Measurements from ENCODE around the gene UNC5C. TPM values are rescaled to one million over a fixed set of nuclear protein-coding genes. Genes with fewer than 3 reads are reported as not detected.

Gene UNC5C
- total RNA-seq, 1 experiment from 2014 or later = 8.2 TPM

DNA sequence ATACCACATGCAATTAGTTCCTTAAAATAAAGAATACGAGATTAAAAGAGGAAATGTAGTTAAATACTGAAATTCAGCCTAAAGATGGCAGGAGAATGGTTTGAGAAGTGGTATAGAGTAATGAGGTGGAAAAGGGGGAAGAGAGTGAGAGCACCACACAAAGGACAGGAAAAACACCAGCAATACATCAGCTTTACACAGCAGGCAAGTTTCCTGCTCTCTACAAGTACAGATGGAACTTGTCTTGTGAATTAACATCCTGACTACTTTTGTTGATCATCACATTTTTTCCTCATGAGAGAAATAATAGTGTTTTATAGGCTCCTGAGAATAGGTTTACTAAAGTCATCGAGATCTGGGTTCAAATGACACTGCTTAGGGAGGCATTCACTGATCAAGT, 2.9 kb upstream of the UNC5C start:
- no peaks in the 10 kb centered on the region for H3K36me3 ChIP-seq (ENCODE audit: control insufficient read depth, insufficient read depth, low read length)
- ATAC-seq (no peak), DNase-seq (ENCODE audit: low read depth, low spot score) (no peak)
- no peak overlapping the region for H3K27ac ChIP-seq (ENCODE audit: low read length)
- intact Hi-C loops (cut with micrococcal nuclease; ENCODE audit: unreplicated experiment) = no loop called here
- CTCF ChIA-PET = no interaction called here
- in situ Hi-C loops (cut with HindIII; ENCODE audit: low pct_unique_long_range_greater_than_20kb, low sequenced_read_pairs) = no loop called here
- TF ChIP-seq TCF7L2 (IDR thresholded peaks at IDR 0.05; ENCODE audit: low read depth, low read length) (no peak), SIN3A (IDR thresholded peaks at IDR 0.05; ENCODE audit: borderline replicate concordance, insufficient read depth, low read depth, low read length) (no peak), POLR2AphosphoS5 (IDR thresholded peaks at IDR 0.05; ENCODE audit: low read depth, low read length) (no peak)
- TF ChIP-seq, protein P1, sequence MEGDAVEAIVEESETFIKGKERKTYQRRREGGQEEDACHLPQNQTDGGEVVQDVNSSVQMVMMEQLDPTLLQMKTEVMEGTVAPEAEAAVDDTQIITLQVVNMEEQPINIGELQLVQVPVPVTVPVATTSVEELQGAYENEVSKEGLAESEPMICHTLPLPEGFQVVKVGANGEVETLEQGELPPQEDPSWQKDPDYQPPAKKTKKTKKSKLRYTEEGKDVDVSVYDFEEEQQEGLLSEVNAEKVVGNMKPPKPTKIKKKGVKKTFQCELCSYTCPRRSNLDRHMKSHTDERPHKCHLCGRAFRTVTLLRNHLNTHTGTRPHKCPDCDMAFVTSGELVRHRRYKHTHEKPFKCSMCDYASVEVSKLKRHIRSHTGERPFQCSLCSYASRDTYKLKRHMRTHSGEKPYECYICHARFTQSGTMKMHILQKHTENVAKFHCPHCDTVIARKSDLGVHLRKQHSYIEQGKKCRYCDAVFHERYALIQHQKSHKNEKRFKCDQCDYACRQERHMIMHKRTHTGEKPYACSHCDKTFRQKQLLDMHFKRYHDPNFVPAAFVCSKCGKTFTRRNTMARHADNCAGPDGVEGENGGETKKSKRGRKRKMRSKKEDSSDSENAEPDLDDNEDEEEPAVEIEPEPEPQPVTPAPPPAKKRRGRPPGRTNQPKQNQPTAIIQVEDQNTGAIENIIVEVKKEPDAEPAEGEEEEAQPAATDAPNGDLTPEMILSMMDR (IDR thresholded peaks at IDR 0.05) = no peak
- TF ChIP-seq, protein P2, sequence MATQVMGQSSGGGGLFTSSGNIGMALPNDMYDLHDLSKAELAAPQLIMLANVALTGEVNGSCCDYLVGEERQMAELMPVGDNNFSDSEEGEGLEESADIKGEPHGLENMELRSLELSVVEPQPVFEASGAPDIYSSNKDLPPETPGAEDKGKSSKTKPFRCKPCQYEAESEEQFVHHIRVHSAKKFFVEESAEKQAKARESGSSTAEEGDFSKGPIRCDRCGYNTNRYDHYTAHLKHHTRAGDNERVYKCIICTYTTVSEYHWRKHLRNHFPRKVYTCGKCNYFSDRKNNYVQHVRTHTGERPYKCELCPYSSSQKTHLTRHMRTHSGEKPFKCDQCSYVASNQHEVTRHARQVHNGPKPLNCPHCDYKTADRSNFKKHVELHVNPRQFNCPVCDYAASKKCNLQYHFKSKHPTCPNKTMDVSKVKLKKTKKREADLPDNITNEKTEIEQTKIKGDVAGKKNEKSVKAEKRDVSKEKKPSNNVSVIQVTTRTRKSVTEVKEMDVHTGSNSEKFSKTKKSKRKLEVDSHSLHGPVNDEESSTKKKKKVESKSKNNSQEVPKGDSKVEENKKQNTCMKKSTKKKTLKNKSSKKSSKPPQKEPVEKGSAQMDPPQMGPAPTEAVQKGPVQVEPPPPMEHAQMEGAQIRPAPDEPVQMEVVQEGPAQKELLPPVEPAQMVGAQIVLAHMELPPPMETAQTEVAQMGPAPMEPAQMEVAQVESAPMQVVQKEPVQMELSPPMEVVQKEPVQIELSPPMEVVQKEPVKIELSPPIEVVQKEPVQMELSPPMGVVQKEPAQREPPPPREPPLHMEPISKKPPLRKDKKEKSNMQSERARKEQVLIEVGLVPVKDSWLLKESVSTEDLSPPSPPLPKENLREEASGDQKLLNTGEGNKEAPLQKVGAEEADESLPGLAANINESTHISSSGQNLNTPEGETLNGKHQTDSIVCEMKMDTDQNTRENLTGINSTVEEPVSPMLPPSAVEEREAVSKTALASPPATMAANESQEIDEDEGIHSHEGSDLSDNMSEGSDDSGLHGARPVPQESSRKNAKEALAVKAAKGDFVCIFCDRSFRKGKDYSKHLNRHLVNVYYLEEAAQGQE (IDR thresholded peaks at IDR 0.05; ENCODE audit: insufficient read depth in 1 of 2, low read depth in 2 of 2, low read length in 1 of 2) = no peak
- no peaks in the 10 kb centered on the region for H3K9me3 ChIP-seq (ENCODE audit: control insufficient read depth, insufficient read depth, low read depth, low read length)
- peaks cover 3% of the 10 kb centered on the region; the same call in 1 of the 2 replicates for H3K4me1 ChIP-seq (ENCODE audit: control insufficient read depth, insufficient read depth, low read length)
- no TSS peak for BruUV-seq (replicated peaks)
- H3K27me3 ChIP-seq (ENCODE audit: control insufficient read depth, insufficient read depth, low read length) = no peaks in the 10 kb centered on the region
- H3K4me3 ChIP-seq (ENCODE audit: low read depth in 2 of 2, low read length in 2 of 2) = no peak overlapping the region
- POLR2A ChIA-PET = no interaction called here

DNA sequence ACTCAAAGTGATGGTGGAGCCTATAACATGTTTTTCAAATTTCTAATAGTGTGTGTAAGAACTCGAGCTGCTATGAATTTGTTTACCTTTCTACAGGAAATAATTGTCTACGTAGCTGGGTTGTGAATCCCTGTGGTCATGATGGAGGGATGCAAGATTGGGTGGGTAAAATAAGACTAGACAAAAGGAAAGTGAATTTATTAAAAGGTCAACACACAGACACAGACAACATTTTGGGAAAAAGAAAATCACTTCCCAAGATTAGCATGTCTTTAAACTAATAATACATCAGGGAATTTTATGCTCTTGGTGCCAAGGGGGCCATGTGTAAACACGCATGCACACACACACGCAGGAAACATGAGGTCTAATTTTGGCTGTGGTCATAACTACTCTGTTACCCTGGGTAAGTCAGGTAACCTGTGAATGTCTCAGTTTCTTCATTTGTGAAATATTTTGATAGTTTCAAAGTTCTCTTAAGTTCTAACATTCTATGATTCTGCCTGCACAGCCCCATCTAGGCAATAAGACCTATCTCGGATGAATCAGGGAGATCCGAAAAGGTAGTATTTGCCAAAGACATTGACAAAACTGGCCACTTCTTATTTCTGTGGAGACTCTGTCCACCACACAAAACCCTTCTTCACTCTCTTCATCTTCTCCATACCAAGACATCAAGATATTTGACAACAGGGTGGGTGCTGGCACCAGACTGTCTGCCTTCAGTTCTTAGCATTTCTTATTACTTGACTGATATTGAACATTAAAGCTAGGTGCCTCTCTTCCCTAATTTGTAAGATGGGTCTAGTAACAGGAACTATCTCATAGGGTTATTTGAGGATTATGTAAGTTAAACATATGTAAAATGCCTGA, 1.6 kb upstream of the UNC5C start:
- H3K36me3 ChIP-seq (ENCODE audit: control insufficient read depth, insufficient read depth, low read length) = no peaks in the 10 kb centered on the region
- intact Hi-C loops (cut with micrococcal nuclease; ENCODE audit: unreplicated experiment) = no loop called here
- peak overlapping the region; percentile 23; the same call in 1 of the 2 replicates for H3K27ac ChIP-seq (ENCODE audit: low read length)
- in situ Hi-C loops (cut with HindIII; ENCODE audit: low pct_unique_long_range_greater_than_20kb, low sequenced_read_pairs) = no loop called here
- TF ChIP-seq POLR2AphosphoS5 (IDR thresholded peaks at IDR 0.05; ENCODE audit: low read depth, low read length) (no peak), SIN3A (IDR thresholded peaks at IDR 0.05; ENCODE audit: borderline replicate concordance, insufficient read depth, low read depth, low read length) (no peak), TCF7L2 (IDR thresholded peaks at IDR 0.05; ENCODE audit: low read depth, low read length) (no peak)
- TF ChIP-seq, protein P2 (IDR thresholded peaks at IDR 0.05; ENCODE audit: insufficient read depth in 1 of 2, low read depth in 2 of 2, low read length in 1 of 2) = no peak
- TF ChIP-seq, protein P1 (IDR thresholded peaks at IDR 0.05) = no peak
- no peaks in the 10 kb centered on the region for H3K27me3 ChIP-seq (ENCODE audit: control insufficient read depth, insufficient read depth, low read length)
- POLR2A ChIA-PET = no interaction called here
- ATAC-seq (no peak), DNase-seq (ENCODE audit: low read depth, low spot score) (no peak)
- no peaks in the 10 kb centered on the region for H3K9me3 ChIP-seq (ENCODE audit: control insufficient read depth, insufficient read depth, low read depth, low read length)
- BruUV-seq (replicated peaks) = TSS peak; percentile 67
- H3K4me1 ChIP-seq (ENCODE audit: control insufficient read depth, insufficient read depth, low read length) = peaks cover 3% of the 10 kb centered on the region; the same call in 1 of the 2 replicates
- peak overlapping the region; percentile 61 to 68 for H3K4me3 ChIP-seq (ENCODE audit: low read depth in 2 of 2, low read length in 2 of 2)
- CTCF ChIA-PET = no interaction called here

Measured in Panc1 (cell line).